DND-41 (cell line): Measurements from ENCODE around the gene NTNG2.

Experiments
- ATAC-seq: fragments of 200-7000 bp; cut with Tn5 transposase; 3 replicates; pipeline ENCODE4 v1.9.1; 2021; ENCODE audit warnings: low read depth; ENCODE audit not compliant: insufficient read depth
- DNase-seq: peaks from one replicate; pipeline ENCODE4 v3.0.0-alpha.2; 2020
- H2AFZ ChIP-seq: 2 replicates; pipeline ENCODE4 v1.6.0; 2012; ENCODE audit warnings: low read depth, low read length
- H3K27ac ChIP-seq: 2 replicates; pipeline ENCODE4 v1.5.1; 2012; ENCODE audit warnings: low read length, inconsistent platforms
- H3K27me3 ChIP-seq: fragments of 200-600 bp; sonication (generic); 2 replicates; pipeline ENCODE4 v1.6.0; 2012; ENCODE audit warnings: low read length, mild to moderate bottlenecking, inconsistent platforms; ENCODE audit not compliant: insufficient read depth, poor library complexity
- H3K36me3 ChIP-seq: 2 replicates; pipeline ENCODE4 v1.5.1; 2012; ENCODE audit warnings: low read length, inconsistent platforms; ENCODE audit not compliant: insufficient read depth
- H3K4me1 ChIP-seq: 2 replicates; pipeline ENCODE4 v1.5.1; 2012; ENCODE audit warnings: mild to moderate bottlenecking, low read length; ENCODE audit not compliant: insufficient read depth
- H3K4me2 ChIP-seq: 2 replicates; pipeline ENCODE4 v1.6.0; 2012; ENCODE audit warnings: mild to moderate bottlenecking, moderate library complexity, low read length, inconsistent platforms; ENCODE audit not compliant: insufficient read depth
- H3K4me3 ChIP-seq, 2 experiments: fragments of 200-600 bp in 1 of 2; shearing (Covaris generic) in 1 of 2; 2 replicates each; pipeline ENCODE4 v1.5.1; 2012 to 2016; ENCODE audit warnings: inconsistent platforms in 2 of 2, low read length in 2 of 2, mild to moderate bottlenecking in 2 of 2, low read depth in 1 of 2, moderate library complexity in 1 of 2
- H3K79me2 ChIP-seq: 2 replicates; pipeline ENCODE4 v1.6.0; 2012; ENCODE audit warnings: low read length, inconsistent platforms; ENCODE audit not compliant: insufficient read depth
- H3K9ac ChIP-seq: 2 replicates; pipeline ENCODE4 v1.6.0; 2012; ENCODE audit warnings: low read depth, mild to moderate bottlenecking, inconsistent platforms, low read length, moderate library complexity
- H3K9me3 ChIP-seq: 2 replicates; pipeline ENCODE4 v1.5.1; 2012; ENCODE audit warnings: low read length, moderate library complexity, mild to moderate bottlenecking, inconsistent platforms; ENCODE audit not compliant: insufficient read depth, severe bottlenecking
- H4K20me1 ChIP-seq: 2 replicates; pipeline ENCODE4 v1.6.0; 2012; ENCODE audit warnings: low read length; ENCODE audit not compliant: insufficient read depth
- CTCF ChIP-seq: IDR thresholded peaks from 2 replicates; pipeline ENCODE4 v1.5.1; 2012; ENCODE audit warnings: borderline replicate concordance, low read length, moderate library complexity, mild to moderate bottlenecking; ENCODE audit not compliant: poor library complexity, severe bottlenecking; ENCODE audit errors: extremely low read depth
- EZH2 ChIP-seq: IDR thresholded peaks from 3 replicates; pipeline ENCODE4 v1.6.1; 2012; ENCODE audit warnings: borderline replicate concordance, low read depth, mild to moderate bottlenecking, moderate library complexity, low read length, inconsistent platforms; ENCODE audit not compliant: severe bottlenecking

NTNG2 gene

GRCh38 chr9:132152231-132152630 lies 9.6 kb upstream of the NTNG2 start:
- DNase-seq, result no peak
- H4K20me1 ChIP-seq, result peaks cover 3% of the 10 kb centered on the region; the same call in 1 of the 2 replicates
- no peak for ATAC-seq
- H3K4me3 ChIP-seq, result no peak overlapping the region
- H2AFZ ChIP-seq, result no peak overlapping the region
- no peaks in the 10 kb centered on the region for H3K9me3 ChIP-seq
- no peaks in the 10 kb centered on the region for H3K79me2 ChIP-seq
- TF ChIP-seq CTCF, result no peak
- TF ChIP-seq EZH2, result no peak
- H3K27me3 ChIP-seq, result peaks cover 15% of the 10 kb centered on the region
- no peaks in the 10 kb centered on the region for H3K36me3 ChIP-seq
- no peak overlapping the region for H3K9ac ChIP-seq
- H3K4me1 ChIP-seq, result no peaks in the 10 kb centered on the region
- no peak overlapping the region for H3K27ac ChIP-seq
- no peak overlapping the region for H3K4me2 ChIP-seq

- Histone ChIP-seq H3K36me3 (no peaks in the 10 kb centered on the region), H3K27ac (no peak overlapping the region), H3K4me1 (no peaks in the 10 kb centered on the region), H3K9ac (no peak overlapping the region), H3K79me2 (no peaks in the 10 kb centered on the region), H3K4me3 (no peak overlapping the region), H3K9me3 (no peaks in the 10 kb centered on the region), H2AFZ (no peak overlapping the region), H3K4me2 (no peak overlapping the region), H3K27me3 (peaks cover 24% of the 10 kb centered on the region), H4K20me1 (no peaks in the 10 kb centered on the region)
- ATAC-seq, result no peak
- DNase-seq, result no peak
- no peak for TF ChIP-seq CTCF
- TF ChIP-seq EZH2, result no peak
Observed at GRCh38 chr9:132154863-132155567, 6.8 kb upstream of the NTNG2 start.

DNA sequence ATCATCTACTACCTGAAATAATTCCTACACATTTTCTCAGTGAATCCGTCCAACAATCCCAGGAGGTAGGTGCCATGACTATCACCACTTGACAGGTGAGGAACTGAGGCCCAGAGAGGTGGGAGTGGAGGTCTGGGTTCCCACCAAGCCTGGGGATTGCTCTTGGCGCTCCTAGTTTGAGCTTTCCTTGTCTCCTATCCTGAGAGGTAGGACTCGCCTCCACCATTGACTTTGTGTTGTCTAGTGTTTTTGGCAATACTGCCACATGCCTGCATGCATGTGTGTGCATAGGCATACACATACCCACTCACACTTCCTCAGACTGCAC lies 6.3 kb upstream of the NTNG2 start:
- Histone ChIP-seq H3K9me3 (no peaks in the 10 kb centered on the region), H3K27me3 (peaks cover 30% of the 10 kb centered on the region), H3K4me3 (no peak overlapping the region), H3K4me1 (0 out of 2 replicates have a peak, but pooled peaks cover under 1% of the 10 kb centered on the region), H3K4me2 (no peak overlapping the region), H4K20me1 (peaks cover 2% of the 10 kb centered on the region; the same call in 1 of the 2 replicates), H3K79me2 (no peaks in the 10 kb centered on the region), H3K36me3 (no peaks in the 10 kb centered on the region), H3K9ac (no peak overlapping the region), H2AFZ (no peak overlapping the region), H3K27ac (no peak overlapping the region)
- ATAC-seq (no peak), DNase-seq (no peak)
- TF ChIP-seq EZH2, result no peak
- no peak for TF ChIP-seq CTCF

DNA sequence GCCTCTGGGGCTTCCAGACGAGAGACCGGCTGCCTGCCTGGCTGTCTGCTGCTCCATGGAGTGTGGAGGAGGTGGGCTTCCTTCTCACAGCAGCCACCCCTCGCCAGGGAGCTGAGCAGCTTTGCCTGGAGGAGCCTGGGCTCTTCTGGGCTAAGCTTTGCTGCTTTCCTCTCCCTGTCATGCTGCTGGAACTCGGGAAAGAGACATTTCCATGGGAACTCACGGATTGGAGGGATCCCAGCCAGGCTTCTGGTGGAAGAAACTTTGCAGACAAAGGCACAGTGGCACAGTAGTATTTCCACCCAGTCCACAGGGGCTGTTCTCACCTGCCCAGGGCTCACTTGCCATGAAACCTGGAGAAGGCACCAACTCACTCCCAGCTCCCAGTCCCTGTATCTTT lies 5.6 kb upstream of the NTNG2 start:
- H3K36me3 ChIP-seq, result no peaks in the 10 kb centered on the region
- H3K4me2 ChIP-seq, result no peak overlapping the region
- peaks cover 8% of the 10 kb centered on the region for H3K4me1 ChIP-seq
- H3K9me3 ChIP-seq, result no peaks in the 10 kb centered on the region
- ATAC-seq (no peak), DNase-seq (no peak)
- peaks cover 37% of the 10 kb centered on the region for H3K27me3 ChIP-seq
- H3K27ac ChIP-seq, result no peak overlapping the region
- H3K79me2 ChIP-seq, result no peaks in the 10 kb centered on the region
- H3K9ac ChIP-seq, result no peak overlapping the region
- TF ChIP-seq CTCF (no peak), EZH2 (no peak)
- peaks cover 3% of the 10 kb centered on the region; the same call in 1 of the 2 replicates for H4K20me1 ChIP-seq
- H2AFZ ChIP-seq, result no peak overlapping the region
- no peak overlapping the region for H3K4me3 ChIP-seq
